ENCODE results near the gene LRP3.

DNA sequence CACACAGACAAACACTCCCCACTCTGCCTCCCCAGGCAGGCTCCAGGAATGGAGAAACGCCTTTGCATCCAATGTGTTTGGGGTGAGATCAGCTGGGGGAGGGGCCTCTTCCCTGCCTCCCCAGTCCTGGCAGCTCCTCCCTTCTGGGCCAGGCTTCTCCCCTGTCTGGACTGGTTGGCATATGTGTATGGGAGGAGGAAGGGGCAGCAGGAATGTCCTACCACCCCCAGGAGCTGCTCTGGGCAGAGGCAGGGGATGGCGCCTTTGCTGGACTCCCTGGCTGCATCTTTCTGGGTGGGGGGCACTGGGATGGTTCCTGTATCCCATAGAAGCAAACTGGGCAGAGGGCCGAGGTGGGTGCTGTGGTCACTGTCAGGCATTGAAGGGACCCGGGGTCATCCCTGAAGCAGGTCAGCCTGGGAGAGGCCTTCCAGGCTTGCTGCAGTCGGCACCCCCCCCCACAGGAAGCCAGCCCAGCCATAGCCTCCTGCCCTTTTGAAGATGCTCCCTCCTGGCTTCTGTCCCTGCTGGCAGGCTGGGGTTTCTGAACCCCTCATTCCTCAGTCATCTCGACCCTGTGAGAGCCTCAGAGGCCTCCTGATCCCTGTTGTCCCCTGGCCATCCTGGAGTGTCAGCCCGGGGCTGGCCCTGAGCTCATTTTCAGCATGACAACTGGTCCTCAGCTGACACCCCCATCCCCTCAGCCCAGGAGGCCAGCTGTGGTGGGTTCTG is 52.7 kb downstream of the LRP3 start:
- no peak for TF ChIP-seq POLR2A (IDR thresholded peaks at IDR 0.05)
- no peak for TF ChIP-seq EP300 (IDR thresholded peaks at IDR 0.05)
- TF ChIP-seq, protein P1, sequence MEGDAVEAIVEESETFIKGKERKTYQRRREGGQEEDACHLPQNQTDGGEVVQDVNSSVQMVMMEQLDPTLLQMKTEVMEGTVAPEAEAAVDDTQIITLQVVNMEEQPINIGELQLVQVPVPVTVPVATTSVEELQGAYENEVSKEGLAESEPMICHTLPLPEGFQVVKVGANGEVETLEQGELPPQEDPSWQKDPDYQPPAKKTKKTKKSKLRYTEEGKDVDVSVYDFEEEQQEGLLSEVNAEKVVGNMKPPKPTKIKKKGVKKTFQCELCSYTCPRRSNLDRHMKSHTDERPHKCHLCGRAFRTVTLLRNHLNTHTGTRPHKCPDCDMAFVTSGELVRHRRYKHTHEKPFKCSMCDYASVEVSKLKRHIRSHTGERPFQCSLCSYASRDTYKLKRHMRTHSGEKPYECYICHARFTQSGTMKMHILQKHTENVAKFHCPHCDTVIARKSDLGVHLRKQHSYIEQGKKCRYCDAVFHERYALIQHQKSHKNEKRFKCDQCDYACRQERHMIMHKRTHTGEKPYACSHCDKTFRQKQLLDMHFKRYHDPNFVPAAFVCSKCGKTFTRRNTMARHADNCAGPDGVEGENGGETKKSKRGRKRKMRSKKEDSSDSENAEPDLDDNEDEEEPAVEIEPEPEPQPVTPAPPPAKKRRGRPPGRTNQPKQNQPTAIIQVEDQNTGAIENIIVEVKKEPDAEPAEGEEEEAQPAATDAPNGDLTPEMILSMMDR (IDR thresholded peaks at IDR 0.05): no peak
- TF ChIP-seq POLR2AphosphoS5 (IDR thresholded peaks at IDR 0.05): no peak

All from upper lobe of left lung (tissue), 4 donors.